ENCODE measurements around the gene KIF4A.

The KIF4A gene

DNA sequence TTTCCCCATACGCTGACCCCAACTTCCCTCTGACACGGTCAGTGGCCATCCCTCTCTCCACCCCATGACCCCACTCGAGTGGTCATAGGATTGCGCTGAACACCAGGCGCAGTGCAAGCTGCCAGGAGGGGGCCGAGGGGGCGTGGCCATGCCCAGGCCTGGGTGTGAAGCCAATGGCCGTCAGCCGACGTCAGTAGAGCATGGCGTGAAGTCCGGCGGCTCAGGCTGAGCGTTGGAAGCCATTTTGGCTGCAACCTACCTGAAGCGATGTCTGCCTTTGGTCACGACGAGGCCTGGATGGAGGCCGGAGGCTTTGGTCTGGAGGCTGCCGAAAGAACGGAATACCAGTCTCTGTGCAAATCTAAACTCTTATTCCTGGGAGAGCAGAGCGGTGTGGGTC, 8.0 kb upstream of the KIF4A start, which contains the start of gene RAB41:
RAB41 (plus strand) TSS at position 222 of the 400 bp plus-strand sequence; CDS start at position 268, 46 bp downstream.
- POLR2A ChIA-PET, result no interaction called here

DNA sequence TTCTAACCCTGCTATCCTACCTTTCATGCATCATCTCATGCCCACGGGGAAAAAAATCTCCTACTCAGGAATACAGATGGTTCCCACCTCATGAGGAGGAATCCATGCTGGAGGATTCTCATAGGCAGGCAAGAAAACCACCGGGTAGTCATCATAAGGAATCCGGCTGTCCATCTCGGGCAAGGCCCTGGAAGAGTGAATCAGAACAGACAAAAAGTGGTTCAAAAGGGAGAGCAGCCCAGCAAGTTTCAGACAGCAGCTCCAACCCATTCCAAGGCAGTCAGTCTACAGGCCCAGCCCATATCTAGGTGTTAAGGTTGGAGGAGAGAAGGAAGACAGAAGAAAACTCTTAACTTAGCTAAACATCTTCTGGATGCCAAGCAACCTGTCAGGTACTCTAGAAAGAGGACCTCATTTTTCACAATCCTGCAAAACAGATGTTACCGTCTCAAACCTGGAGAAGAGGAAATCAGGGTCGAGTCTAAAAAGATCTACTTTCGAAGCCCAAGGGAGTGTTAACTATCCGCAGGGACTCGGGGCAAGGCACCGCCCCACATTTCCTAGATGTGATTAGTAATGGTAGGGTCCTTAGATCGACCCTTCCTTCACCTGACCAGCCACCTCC, 624 bp upstream of the KIF4A start:
- H3K4me3 ChIP-seq (ENCODE audit: low read depth, low read length), result peak overlapping the region; percentile 76
- TF ChIP-seq, protein P1, sequence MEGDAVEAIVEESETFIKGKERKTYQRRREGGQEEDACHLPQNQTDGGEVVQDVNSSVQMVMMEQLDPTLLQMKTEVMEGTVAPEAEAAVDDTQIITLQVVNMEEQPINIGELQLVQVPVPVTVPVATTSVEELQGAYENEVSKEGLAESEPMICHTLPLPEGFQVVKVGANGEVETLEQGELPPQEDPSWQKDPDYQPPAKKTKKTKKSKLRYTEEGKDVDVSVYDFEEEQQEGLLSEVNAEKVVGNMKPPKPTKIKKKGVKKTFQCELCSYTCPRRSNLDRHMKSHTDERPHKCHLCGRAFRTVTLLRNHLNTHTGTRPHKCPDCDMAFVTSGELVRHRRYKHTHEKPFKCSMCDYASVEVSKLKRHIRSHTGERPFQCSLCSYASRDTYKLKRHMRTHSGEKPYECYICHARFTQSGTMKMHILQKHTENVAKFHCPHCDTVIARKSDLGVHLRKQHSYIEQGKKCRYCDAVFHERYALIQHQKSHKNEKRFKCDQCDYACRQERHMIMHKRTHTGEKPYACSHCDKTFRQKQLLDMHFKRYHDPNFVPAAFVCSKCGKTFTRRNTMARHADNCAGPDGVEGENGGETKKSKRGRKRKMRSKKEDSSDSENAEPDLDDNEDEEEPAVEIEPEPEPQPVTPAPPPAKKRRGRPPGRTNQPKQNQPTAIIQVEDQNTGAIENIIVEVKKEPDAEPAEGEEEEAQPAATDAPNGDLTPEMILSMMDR (IDR thresholded peaks at IDR 0.05; ENCODE audit: insufficient read depth, low read length, missing control alignments), result no peak
- ChIA-PET CTCF (interaction anchor here (1.1 kb wide), 1 partner anchor 10 kb away, joined by 4 read pairs; no protein-coding TSS in a partner anchor), POLR2A (interaction anchor here (1.0 kb wide), 1 partner anchor 13 kb away, joined by 3 read pairs; no protein-coding TSS in a partner anchor)
- DNase-seq (ENCODE audit: low read depth, low spot score), result no peak

More for the DNA sequence above, 8.0 kb upstream of the KIF4A start, which contains the start of gene RAB41:
- no peak within 1 kb of the TSS for H3K4me3 ChIP-seq (ENCODE audit: low read depth, low read length)
- CTCF ChIA-PET, result no interaction called here
- no peak for DNase-seq (ENCODE audit: low read depth, low spot score)
- TF ChIP-seq, protein P1 (IDR thresholded peaks at IDR 0.05; ENCODE audit: insufficient read depth, low read length, missing control alignments), result no peak

DNA sequence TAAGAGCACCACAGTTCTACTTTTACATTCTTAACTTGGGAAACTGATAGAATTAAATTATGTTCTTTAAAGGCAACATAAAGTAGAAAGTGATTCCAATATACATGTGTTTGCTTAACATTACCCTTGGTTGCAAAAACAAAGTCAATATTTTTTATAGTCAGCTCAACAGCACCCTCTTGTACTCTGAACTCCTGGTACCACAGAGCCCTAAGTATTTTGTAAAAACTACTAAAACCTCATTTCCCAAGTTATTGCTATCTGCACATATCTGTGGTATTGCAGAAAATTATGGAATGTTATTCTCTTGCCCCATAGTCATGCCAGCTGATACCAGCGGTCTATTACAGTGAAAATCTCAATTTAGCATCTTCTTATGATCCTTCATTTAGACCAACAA, 2.9 kb downstream of the KIF4A start:
- POLR2A ChIA-PET, result interaction anchor here (1.0 kb wide), 1 partner anchor 9 kb away, joined by 3 read pairs; no protein-coding TSS in a partner anchor
- DNase-seq (ENCODE audit: low read depth, low spot score), result no peak
- TF ChIP-seq, protein P1 (IDR thresholded peaks at IDR 0.05; ENCODE audit: insufficient read depth, low read length, missing control alignments), result no peak
- no peak overlapping the region for H3K4me3 ChIP-seq (ENCODE audit: low read depth, low read length)
- CTCF ChIA-PET, result interaction anchor here (1.1 kb wide), 1 partner anchor 160 kb away, joined by 4 read pairs; the partner anchor contains the start of gene IGBP1

DNA sequence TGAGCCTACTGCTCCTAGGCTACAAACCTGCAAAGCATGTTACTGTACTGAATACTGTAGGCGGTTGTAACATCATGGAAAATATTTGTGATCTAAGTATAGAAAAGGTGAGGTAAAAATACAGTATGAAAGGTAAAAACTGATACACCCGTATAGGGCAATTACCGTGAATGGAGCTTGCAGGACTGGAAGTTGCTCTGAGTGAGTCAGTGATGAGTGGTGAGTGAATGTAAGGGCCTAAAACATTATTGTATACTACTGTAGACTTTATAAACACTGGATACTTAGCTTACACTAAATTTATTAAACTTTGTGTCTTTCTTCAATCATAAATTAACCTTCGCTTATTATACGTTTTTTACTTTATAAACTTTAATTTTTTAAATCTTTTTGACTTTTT, 3.7 kb downstream of the KIF4A start:
- ChIA-PET CTCF (interaction anchor here (1.2 kb wide), 1 partner anchor 160 kb away, joined by 4 read pairs; the partner anchor contains the start of gene IGBP1), POLR2A (interaction anchor here (1.0 kb wide), 1 partner anchor 9 kb away, joined by 3 read pairs; no protein-coding TSS in a partner anchor)
- H3K4me3 ChIP-seq (ENCODE audit: low read depth, low read length), result no peak overlapping the region
- DNase-seq (ENCODE audit: low read depth, low spot score), result no peak
- TF ChIP-seq, protein P1 (IDR thresholded peaks at IDR 0.05; ENCODE audit: insufficient read depth, low read length, missing control alignments), result no peak

DNA sequence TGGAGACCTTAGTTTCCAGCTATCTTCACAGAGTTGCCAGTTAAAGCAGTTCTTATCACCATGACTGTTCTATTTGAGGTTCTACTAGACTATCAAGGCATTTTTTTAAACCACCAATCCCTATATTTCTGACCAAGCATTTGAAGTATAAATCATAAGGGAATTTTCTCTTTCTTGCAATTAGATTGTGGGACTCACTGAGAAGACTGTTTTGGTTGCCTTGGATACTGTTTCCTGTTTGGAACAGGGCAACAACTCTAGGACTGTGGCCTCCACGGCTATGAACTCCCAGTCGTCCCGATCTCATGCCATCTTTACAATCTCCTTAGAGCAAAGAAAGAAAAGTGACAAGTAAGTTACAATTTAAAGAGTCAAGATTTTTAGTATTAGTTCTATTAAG, 11.8 kb downstream of the KIF4A start:
- H3K4me3 ChIP-seq (ENCODE audit: low read depth, low read length), result no peak overlapping the region
- CTCF ChIA-PET, result no interaction called here
- POLR2A ChIA-PET, result interaction anchor here (0.8 kb wide), 1 partner anchor 8 kb away, joined by 3 read pairs; no protein-coding TSS in a partner anchor
- TF ChIP-seq, protein P1 (IDR thresholded peaks at IDR 0.05; ENCODE audit: insufficient read depth, low read length, missing control alignments), result no peak
- no peak for DNase-seq (ENCODE audit: low read depth, low spot score)

DNA sequence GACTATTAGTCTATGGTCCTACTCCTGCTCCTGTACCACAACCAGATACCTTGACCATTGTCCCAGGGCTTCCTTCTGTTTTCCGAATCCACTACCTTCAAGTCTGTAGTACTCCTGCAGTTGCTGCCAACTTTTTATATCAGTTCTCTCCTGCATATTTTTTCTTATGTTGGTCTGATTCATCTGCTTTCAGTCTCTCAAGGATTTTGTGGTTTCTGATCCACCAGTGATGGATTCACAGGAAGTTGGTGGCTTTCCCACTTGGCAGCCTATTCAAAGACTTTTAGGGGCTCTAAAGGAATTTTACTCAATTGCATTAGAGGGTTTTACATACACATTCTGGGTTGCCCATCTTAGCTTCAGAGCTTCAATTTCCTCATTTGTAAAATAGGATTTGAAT, 23.6 kb downstream of the KIF4A start:
- H3K4me3 ChIP-seq (ENCODE audit: low read depth, low read length), result no peak overlapping the region
- ChIA-PET POLR2A (no interaction called here), CTCF (no interaction called here)
- TF ChIP-seq, protein P1 (IDR thresholded peaks at IDR 0.05; ENCODE audit: insufficient read depth, low read length, missing control alignments), result no peak
- no peak for DNase-seq (ENCODE audit: low read depth, low spot score)
